Naive thymus-derived CD8-positive, alpha-beta T cell (primary cell): ENCODE measurements around the gene MVB12A. TPM values are rescaled to one million over a fixed set of nuclear protein-coding genes. Genes with fewer than 3 reads are reported as not detected.

ENCODE experiments used
- ATAC-seq, 2 donors: fragments of 150-1000 bp; cut with Tn5 transposase in 1 of 2; sonication (Bioruptor Pico), chemical (Tn5 transposase) in 1 of 2; 1 replicate in 1 of 2; 2 replicates in 1 of 2; pipeline ENCODE4 v1.10.0; 2021; ENCODE audit warnings: mild to moderate bottlenecking in 2 of 2, moderate library complexity in 2 of 2
- POLR2A ChIA-PET: fragments of 350-600 bp; sonication (Branson Sonifier 250); formaldehyde crosslinking; loops from one replicate; lab custom pipeline; 2021; ENCODE audit warnings: antibody characterized with exemption; lab: Charles Lee
- DNase-seq, 10 donors: peaks; one replicate each; pipeline versions ENCODE4 v3.0.0 to v3.0.0-alpha.2; 2020 to 2022
- H3K27ac Mint-ChIP-seq, 10 donors: one replicate each; pipeline ENCODE4 v1.8.0; 2020 to 2022; ENCODE audit warnings: mild to moderate bottlenecking in 10 of 10, mixed read lengths in 10 of 10, moderate library complexity in 4 of 10, inconsistent platforms in 1 of 10
- H3K27me3 Mint-ChIP-seq, 5 donors: one replicate each; pipeline ENCODE4 v1.8.0; 2021 to 2022; ENCODE audit warnings: mixed read lengths in 5 of 5
- H3K36me3 Mint-ChIP-seq, 3 donors: one replicate each; pipeline ENCODE4 v1.8.0; 2020 to 2022; ENCODE audit warnings: mixed read lengths in 3 of 3, mild to moderate bottlenecking in 2 of 3, inconsistent platforms in 1 of 3
- H3K4me1 Mint-ChIP-seq, 4 donors: one replicate each; pipeline ENCODE4 v1.8.0; 2021 to 2022; ENCODE audit warnings: mixed read lengths in 4 of 4
- H3K4me3 Mint-ChIP-seq, 10 donors: one replicate each; pipeline ENCODE4 v1.8.0; 2020 to 2022; ENCODE audit warnings: mild to moderate bottlenecking in 10 of 10, mixed read lengths in 10 of 10, moderate library complexity in 6 of 10, inconsistent platforms in 1 of 10
- H3K9me3 Mint-ChIP-seq, 9 donors: one replicate each; pipeline ENCODE4 v1.8.0; 2020 to 2022; ENCODE audit warnings: mixed read lengths in 9 of 9, mild to moderate bottlenecking in 3 of 9, inconsistent platforms in 1 of 9, moderate library complexity in 1 of 9
- polyA plus RNA-seq, 3 donors: library from polyadenylated mRNA; unstranded; fragments of 300-500 nt; fragmentation: Illumina TruSeq; gene quantifications; one replicate each; pipeline ENCODE4 v1.2.3, GENCODE V29; 2021
- total RNA-seq, 8 experiments: library from RNA in 2 of 8; stranded (reverse) in 2 of 8; gene quantifications; one replicate each; pipeline ENCODE4 v1.2.3 and lab custom pipeline; 2021 to 2026

The MVB12A gene
- 10 to 100 TPM; 28.1 to 30.0 TPM for total RNA-seq
- polyA plus RNA-seq = 10 to 100 TPM; 24.3 to 34.6 (median 31.0) TPM
- total RNA-seq (lab: John Stamatoyannopoulos, UW) = 5.4 to 13.9 (median 12.0) reads per million in 6 experiments

DNA sequence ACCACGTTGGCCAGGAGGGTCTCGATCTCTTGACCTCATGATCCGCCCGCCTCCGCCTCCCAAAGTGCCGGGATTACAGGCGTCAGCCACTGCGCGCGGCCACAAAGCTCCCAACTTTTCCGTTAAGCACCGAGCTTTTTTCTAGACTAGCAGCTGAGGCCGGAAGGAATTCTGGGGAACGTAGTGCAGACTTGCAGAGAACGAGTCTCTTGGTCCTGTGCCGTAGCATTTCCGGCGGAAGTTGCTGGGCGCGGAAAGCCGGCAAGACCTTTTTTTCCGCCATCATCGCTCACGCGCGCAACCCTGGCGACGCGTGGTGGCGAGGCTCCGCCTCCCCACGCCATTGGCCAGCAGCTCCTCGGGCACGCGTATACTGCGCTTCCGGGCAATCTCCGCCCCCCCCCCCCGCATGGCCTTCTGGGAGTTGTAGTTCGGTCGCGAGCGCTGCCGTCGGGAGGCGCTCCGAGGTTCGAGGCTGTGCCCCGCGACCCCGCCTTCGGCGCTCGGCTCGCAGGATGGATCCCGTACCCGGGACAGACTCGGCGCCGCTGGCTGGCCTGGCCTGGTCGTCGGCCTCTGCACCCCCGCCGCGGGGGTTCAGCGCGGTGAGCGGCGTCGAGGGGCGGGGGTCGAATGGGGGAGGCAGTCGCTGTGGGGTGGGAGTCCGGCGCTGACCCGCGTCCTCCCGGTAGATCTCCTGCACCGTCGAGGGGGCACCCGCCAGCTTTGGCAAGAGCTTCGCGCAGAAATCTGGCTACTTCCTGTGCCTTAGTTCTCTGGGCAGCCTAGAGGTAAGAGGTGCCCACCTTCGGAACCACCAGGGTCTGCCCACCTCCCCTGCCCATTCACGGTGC, at the start of gene MVB12A:
Gene MVB12A (plus strand): TSS at position 427 of the 854 bp plus-strand sequence. CDS start 89 bp downstream, at position 516.
- Mint-ChIP-seq H3K36me3 (peaks cover 0 to 14% (median 5%) of the 10 kb centered on the region in 3 donors), H3K4me1 (peaks cover 13 to 34% (median 26%) of the 10 kb centered on the region in 4 donors), H3K27me3 (no peaks in the 10 kb centered on the region), H3K9me3 (no peaks in the 10 kb centered on the region), H3K27ac (peak within 1 kb of the TSS; percentile 75 to 95 (median 92)), H3K4me3 (peak within 1 kb of the TSS; percentile 87 to 96 (median 94))
- peak; percentile 85 to 98 (median 95) for DNase-seq
- peak; percentile 92 to 95 for ATAC-seq
- POLR2A ChIA-PET = interaction anchor here (0.5 to 3.3 kb wide), 13 partner anchors 9 to 909 kb away, joined by 3 to 29 read pairs (median 4); partner anchors contain the start of genes ANO8, BST2, DDA1 and MRPL34

DNA sequence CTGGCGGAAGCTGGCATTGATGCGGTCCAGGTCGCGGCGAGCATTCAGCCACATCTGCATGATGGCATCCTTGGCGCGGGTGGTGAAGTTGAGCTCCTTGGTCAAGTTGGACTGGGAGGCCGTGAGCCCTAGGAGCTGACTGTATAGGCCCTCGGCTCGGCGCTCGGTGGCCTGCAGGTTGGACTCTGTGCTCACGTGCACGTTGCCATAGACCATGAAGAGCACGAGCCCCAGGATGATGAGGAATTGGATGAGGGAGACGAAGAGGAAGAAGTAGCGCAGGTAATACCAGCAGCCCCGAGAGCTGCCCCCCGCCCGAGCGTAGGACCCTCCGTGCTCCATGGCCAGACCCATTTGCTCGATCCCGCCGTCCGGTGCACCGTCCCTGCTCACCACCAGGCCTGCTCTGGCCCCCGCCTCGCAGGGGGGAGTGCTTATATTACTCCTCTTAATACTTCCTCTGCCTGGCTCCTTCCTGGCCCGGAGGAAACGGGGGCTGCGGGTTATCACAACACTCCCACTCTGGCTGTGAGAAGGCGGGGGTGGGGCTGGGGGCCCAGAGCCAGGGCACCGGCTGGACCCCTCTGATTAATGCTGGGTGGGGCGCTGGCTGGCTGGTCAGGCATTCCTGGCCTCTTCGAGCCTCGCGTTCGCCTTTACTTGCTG, 42.8 kb upstream of the MVB12A start, which contains the start of gene PLVAP:
Gene PLVAP (minus strand): TSS at position 408 of the 666 bp plus-strand sequence. CDS start 54 bp downstream, at position 354.
- Mint-ChIP-seq H3K36me3 (peaks cover 0 to 3% (median 0%) of the 10 kb centered on the region in 3 donors), H3K9me3 (peaks cover 0 to 3% (median 0%) of the 10 kb centered on the region in 9 donors), H3K27ac (peak within 1 kb of the TSS in 1 of 10 donors; percentile 62), H3K4me3 (no peak within 1 kb of the TSS), H3K4me1 (peaks cover 0 to 9% (median 4%) of the 10 kb centered on the region in 4 donors), H3K27me3 (peaks cover 0 to 18% (median 8%) of the 10 kb centered on the region in 5 donors)
- ATAC-seq (no peak), DNase-seq (no peak)
- POLR2A ChIA-PET = no interaction called here

GRCh38 chr19:17378271-17378670, 41.6 kb upstream of the MVB12A start:
- Mint-ChIP-seq H3K4me1 (peaks cover 1 to 18% (median 11%) of the 10 kb centered on the region in 4 donors), H3K4me3 (no peak overlapping the region), H3K27me3 (peaks cover 0 to 18% (median 8%) of the 10 kb centered on the region in 5 donors), H3K9me3 (peaks cover 0 to 3% (median 0%) of the 10 kb centered on the region in 9 donors), H3K27ac (no peak overlapping the region), H3K36me3 (peaks cover 0 to 3% (median 0%) of the 10 kb centered on the region in 3 donors)
- no peak for DNase-seq
- POLR2A ChIA-PET = interaction anchor here (0.6 kb wide), 1 partner anchor 414 kb away, joined by 3 read pairs; no protein-coding TSS in a partner anchor
- no peak for ATAC-seq

- POLR2A ChIA-PET = no interaction called here
Observed at GRCh38 chr19:17379221-17379631, 40.6 kb upstream of the MVB12A start.

DNA sequence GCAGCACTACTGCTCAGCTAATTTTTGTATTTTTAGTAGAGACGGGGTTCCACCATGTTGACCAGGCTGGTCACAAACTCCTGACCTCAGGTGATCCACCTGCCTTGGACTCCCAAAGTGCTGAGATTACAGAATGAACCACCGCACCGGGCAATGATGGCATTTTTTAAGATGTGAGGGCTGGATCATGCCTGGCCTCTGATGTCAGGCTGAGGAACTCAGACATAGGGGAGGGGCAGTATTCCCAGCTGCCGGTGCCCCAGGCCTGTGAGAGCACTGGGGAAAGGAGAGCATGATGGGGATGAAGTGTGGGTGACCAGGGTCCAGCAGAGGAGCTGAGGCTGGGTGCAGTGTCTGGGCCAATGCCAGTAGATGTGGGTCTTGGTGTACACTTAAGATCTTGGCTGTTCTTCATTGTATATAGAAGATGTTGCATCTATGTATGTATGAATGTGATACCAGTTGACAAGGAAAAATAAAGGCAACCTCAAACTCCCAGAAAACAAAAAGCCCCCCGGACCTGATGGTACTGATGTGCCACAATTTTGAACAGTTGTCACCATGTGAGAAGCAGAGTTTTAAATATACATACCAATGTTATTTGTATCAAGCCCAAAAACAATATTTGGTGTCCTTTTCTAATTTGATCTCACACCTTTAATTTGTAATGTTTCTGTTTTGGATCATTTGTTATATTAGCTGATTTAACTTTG, 39.3 kb upstream of the MVB12A start:
- DNase-seq = no peak
- Mint-ChIP-seq H3K4me1 (peaks cover 1 to 21% (median 11%) of the 10 kb centered on the region in 4 donors), H3K4me3 (peak overlapping the region in 2 of 10 donors; percentile 1 to 18), H3K36me3 (peaks cover 0 to 3% (median 0%) of the 10 kb centered on the region in 3 donors), H3K27me3 (peaks cover 0 to 16% (median 8%) of the 10 kb centered on the region in 5 donors), H3K27ac (peak overlapping the region in 1 of 10 donors; percentile 34), H3K9me3 (peaks cover 0 to 3% (median 0%) of the 10 kb centered on the region in 9 donors)
- ATAC-seq = no peak
- POLR2A ChIA-PET = interaction anchor here (0.5 to 0.7 kb wide), 2 partner anchors 150 to 298 kb away, joined by 4 to 8 read pairs; no protein-coding TSS in a partner anchor

More at GRCh38 chr19:17379221-17379631, 40.6 kb upstream of the MVB12A start:
- H3K27me3 Mint-ChIP-seq = peaks cover 0 to 18% (median 8%) of the 10 kb centered on the region in 5 donors
- peaks cover 0 to 3% (median 0%) of the 10 kb centered on the region in 3 donors for H3K36me3 Mint-ChIP-seq
- DNase-seq (no peak), ATAC-seq (no peak)
- H3K27ac Mint-ChIP-seq = peak overlapping the region in 2 of 10 donors; percentile 71 to 79
- peaks cover 0 to 3% (median 0%) of the 10 kb centered on the region in 9 donors for H3K9me3 Mint-ChIP-seq
- no peak overlapping the region for H3K4me3 Mint-ChIP-seq
- H3K4me1 Mint-ChIP-seq = peaks cover 1 to 21% (median 11%) of the 10 kb centered on the region in 4 donors

DNA sequence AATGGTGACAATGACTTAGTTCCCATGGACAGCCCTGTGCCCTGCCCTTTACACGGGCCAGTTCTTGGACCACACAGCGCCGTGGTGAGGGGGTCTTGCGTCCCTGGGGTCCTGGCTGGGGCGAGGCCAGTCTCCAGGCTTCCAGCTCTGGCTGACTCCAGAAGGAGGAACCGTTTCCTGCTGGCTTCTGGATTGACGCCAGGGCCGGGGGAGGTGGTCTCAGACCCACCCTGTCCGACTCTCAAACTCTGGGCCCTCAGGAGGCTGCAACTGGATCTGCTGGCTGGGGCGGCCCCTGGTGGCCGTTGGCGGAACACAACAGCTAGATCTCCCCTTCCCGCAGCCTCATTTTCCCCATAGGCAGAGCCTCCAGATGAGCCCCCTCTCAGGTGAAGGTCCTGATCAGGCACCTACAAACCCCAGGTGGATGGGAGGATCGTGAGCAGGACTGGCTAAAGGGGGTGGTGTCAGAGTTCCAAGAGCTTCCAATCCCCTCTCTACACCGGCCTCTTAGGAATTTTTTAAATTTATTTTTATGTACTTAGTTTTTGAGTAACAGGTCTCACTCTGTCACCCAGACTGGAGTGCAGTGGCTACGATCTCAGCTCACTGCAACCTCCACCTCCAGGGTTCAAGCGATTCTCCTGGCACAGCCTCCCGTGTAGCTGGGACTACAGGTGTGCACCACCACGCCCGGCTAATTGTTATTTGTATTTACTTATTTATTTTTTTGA, 33.8 kb upstream of the MVB12A start:
- POLR2A ChIA-PET = interaction anchor here (0.6 to 2.9 kb wide), 3 partner anchors 93 to 825 kb away, joined by 3 to 9 read pairs (median 5); no protein-coding TSS in a partner anchor
- H3K9me3 Mint-ChIP-seq = peaks cover 0 to 3% (median 0%) of the 10 kb centered on the region in 9 donors
- ATAC-seq (peak; percentile 43 to 53), DNase-seq (peak; percentile 35 to 79 (median 60))
- H3K27me3 Mint-ChIP-seq = no peaks in the 10 kb centered on the region
- H3K4me3 Mint-ChIP-seq = no peak overlapping the region
- peak overlapping the region in 1 of 10 donors; percentile 15 for H3K27ac Mint-ChIP-seq
- H3K36me3 Mint-ChIP-seq = no peaks in the 10 kb centered on the region
- peaks cover 4 to 20% (median 14%) of the 10 kb centered on the region in 4 donors for H3K4me1 Mint-ChIP-seq

- POLR2A ChIA-PET = interaction anchor here (0.5 to 1.6 kb wide), 6 partner anchors 30 to 109 kb away, joined by 3 to 5 read pairs (median 4); partner anchors contain the start of genes ABHD8 and ANO8
- H3K36me3 Mint-ChIP-seq = no peaks in the 10 kb centered on the region
- no peaks in the 10 kb centered on the region for H3K27me3 Mint-ChIP-seq
- peaks cover 8 to 22% (median 18%) of the 10 kb centered on the region in 4 donors for H3K4me1 Mint-ChIP-seq
- peaks cover 0 to 3% (median 0%) of the 10 kb centered on the region in 9 donors for H3K9me3 Mint-ChIP-seq
- no peak for ATAC-seq
- peak overlapping the region in 6 of 10 donors; percentile 1 to 59 (median 22) for H3K4me3 Mint-ChIP-seq
- DNase-seq = no peak
- H3K27ac Mint-ChIP-seq = peak overlapping the region in 2 of 10 donors; percentile 16 to 72
Observed at GRCh38 chr19:17389288-17389687, 30.6 kb upstream of the MVB12A start.

DNA sequence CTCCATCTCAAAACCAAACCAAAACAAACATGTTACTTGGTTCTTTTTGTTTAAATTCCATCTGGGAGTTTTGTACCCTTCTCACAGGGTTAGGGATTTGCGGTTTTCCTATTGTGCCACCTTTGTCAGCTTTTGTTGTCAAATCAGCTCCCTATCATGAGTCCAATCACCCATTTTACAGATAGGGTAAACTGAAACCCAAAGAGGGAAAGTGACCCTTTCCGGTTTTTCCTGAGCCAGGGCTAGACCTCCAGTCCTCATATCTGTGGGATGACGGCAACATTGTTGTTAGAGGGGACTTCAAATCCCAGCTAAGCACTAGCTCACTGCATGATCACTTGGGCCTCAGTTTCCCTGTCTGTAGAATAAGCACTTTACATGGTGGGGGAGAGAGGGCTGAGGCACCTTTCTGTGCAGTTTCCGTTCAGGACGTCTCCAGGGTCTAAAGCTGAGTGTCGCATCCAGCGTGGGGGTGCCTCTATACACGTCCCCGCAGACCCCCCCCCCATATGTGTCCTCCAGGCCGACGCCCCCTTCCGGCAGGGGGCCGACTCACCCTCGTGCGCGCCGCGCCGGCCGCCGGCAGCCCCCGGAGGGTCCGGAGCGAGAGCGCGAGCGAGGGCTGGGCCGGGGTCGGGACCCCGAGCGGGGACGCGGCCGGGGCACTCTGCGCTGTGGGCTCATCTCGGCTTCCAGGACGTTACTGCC, 29.7 kb upstream of the MVB12A start:
- ATAC-seq = peak in 1 of 2 donors; percentile 4
- Mint-ChIP-seq H3K27me3 (no peaks in the 10 kb centered on the region), H3K4me3 (peak overlapping the region; percentile 43 to 99 (median 90)), H3K4me1 (peaks cover 8 to 28% (median 22%) of the 10 kb centered on the region in 4 donors), H3K27ac (peak overlapping the region in 2 of 10 donors; percentile 44 to 92), H3K9me3 (peaks cover 0 to 3% (median 0%) of the 10 kb centered on the region in 9 donors), H3K36me3 (no peaks in the 10 kb centered on the region)
- DNase-seq = peak in 1 of 10 donors; percentile 9
- POLR2A ChIA-PET = interaction anchor here (0.5 to 2.3 kb wide), 7 partner anchors 9 to 157 kb away, joined by 3 to 10 read pairs (median 4); partner anchors contain the start of genes ANO8 and BST2

- POLR2A ChIA-PET = interaction anchor here (0.8 to 2.3 kb wide), 3 partner anchors 13 to 98 kb away, joined by 3 to 10 read pairs (median 3); partner anchors contain the start of gene BST2
- ATAC-seq (peak; percentile 98 to 99), DNase-seq (peak; percentile 83 to 91 (median 86))
- no peaks in the 10 kb centered on the region for H3K27me3 Mint-ChIP-seq
- H3K9me3 Mint-ChIP-seq = peaks cover 0 to 3% (median 0%) of the 10 kb centered on the region in 9 donors
- H3K4me3 Mint-ChIP-seq = peak overlapping the region; percentile 88 to 99 (median 90)
- H3K4me1 Mint-ChIP-seq = peaks cover 11 to 31% (median 26%) of the 10 kb centered on the region in 4 donors
- H3K27ac Mint-ChIP-seq = peak overlapping the region in 7 of 10 donors; percentile 12 to 92 (median 49)
- H3K36me3 Mint-ChIP-seq = no peaks in the 10 kb centered on the region
Observed at GRCh38 chr19:17390665-17391370, 29.0 kb upstream of the MVB12A start.
